Measurements from ENCODE around the gene LRFN3.
A peak's percentile ranks its signal among the peaks of the same experiment; 100 is the strongest.

LRFN3 gene

DNA sequence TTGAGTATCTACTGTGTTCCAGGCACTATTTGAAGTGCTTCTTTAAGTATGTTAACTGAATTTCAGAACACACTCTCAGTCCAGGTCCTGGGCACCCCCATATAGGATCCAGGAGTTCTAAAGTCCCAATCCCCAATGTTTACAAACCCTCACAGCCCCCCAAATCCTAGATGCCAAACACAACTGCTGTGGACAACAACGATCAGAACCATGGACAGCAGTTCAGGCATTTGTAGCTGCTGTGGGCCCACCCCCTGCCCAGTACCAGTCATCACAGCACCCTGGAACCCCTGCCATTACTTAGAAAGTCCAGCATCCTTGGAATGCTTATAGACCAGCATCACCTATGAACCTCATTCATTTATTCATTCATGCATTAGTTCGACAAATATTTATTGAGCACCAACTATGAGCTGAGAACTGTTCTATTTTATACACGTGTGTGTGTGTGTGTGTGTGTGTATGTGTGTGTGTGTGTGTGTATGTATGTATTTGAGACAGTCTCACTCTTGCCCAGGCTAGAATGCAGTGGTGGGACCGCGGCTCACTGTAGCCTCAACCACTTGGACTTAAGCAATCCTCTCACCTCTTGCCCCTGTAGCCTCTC lies 39.5 kb downstream of the LRFN3 start:
- Histone ChIP-seq H3K79me2 (ENCODE audit: low read length) (no peaks in the 10 kb centered on the region), H4K20me1 (ENCODE audit: insufficient read depth, low read length) (no peaks in the 10 kb centered on the region), H2AFZ (ENCODE audit: low read length) (no peak overlapping the region), H3F3A (ENCODE audit: insufficient read depth, low read length) (no peaks in the 10 kb centered on the region), H3K4me3 (ENCODE audit: low read length) (no peak overlapping the region), H3K27ac (ENCODE audit: low read length) (no peak overlapping the region), H3K9ac (ENCODE audit: low read length) (no peak overlapping the region), H3K4me2 (ENCODE audit: low read depth, low read length) (no peak overlapping the region), H3K4me1 (ENCODE audit: low read length) (no peaks in the 10 kb centered on the region), H3K9me3 (replicated peaks; ENCODE audit: insufficient read depth, low read length) (no peaks in the 10 kb centered on the region), H3K27me3 (replicated peaks; ENCODE audit: insufficient read depth, low read length) (peaks cover 65% of the 10 kb centered on the region), H3K36me3 (replicated peaks; ENCODE audit: insufficient read depth, low read length) (no peaks in the 10 kb centered on the region), H3K9me2 (replicated peaks; ENCODE audit: insufficient read depth, low read length) (no peaks in the 10 kb centered on the region)
- no peak for DNase-seq
- TF ChIP-seq EZH2phosphoT487 (IDR thresholded peaks at IDR 0.05; ENCODE audit: low read length) (no peak), CTCF (IDR thresholded peaks at IDR 0.05; ENCODE audit: low read length) (no peak), EZH2 (optimal IDR thresholded peaks at IDR 0.05; ENCODE audit: low read depth, low read length) (no peak)

DNA sequence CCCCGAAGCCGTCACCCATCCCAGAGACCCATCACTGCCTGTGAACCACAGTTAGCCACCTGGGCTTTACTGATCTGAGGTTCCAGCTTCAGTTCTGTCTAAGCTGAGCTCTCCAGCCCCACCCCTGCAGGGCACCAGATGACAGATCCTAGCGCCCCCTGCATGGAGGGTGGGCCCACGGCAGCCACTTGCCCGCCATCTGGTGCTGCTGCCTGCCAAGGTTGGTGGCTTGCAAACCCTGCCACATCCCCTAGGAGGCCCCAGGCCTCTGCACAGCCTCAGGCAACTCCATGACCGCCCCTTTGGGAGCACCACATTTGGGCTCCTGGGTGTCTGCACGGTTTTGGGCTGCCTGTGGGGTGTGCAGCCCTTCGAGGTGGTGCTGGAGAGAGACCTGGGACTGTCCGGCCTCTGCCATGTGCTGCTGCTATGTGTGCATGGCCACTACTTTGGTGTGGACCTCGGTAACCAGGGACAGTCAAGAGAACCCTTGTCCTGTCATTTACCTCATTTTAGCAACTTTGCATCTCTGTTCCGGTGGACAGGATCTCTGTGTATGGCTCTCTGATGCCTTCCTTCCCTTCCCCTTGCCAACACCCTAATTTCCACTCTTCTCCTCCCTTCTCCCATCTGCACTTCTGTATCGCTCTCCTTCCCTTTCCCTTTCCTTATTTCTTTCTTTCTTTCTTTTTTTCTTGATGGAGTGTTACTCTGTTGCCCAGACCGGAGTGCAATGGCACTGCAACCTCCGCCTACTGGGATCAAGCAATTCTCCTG lies 41.5 kb downstream of the LRFN3 start:
- Histone ChIP-seq H3K36me3 (replicated peaks; ENCODE audit: insufficient read depth, low read length) (no peaks in the 10 kb centered on the region), H3K79me2 (ENCODE audit: low read length) (no peaks in the 10 kb centered on the region), H2AFZ (ENCODE audit: low read length) (no peak overlapping the region), H3K9ac (ENCODE audit: low read length) (no peak overlapping the region), H3F3A (ENCODE audit: insufficient read depth, low read length) (no peaks in the 10 kb centered on the region), H3K4me3 (ENCODE audit: low read length) (no peak overlapping the region), H3K27me3 (replicated peaks; ENCODE audit: insufficient read depth, low read length) (peaks cover 69% of the 10 kb centered on the region), H3K4me2 (ENCODE audit: low read depth, low read length) (no peak overlapping the region), H3K9me2 (replicated peaks; ENCODE audit: insufficient read depth, low read length) (no peaks in the 10 kb centered on the region), H4K20me1 (ENCODE audit: insufficient read depth, low read length) (no peaks in the 10 kb centered on the region), H3K9me3 (replicated peaks; ENCODE audit: insufficient read depth, low read length) (no peaks in the 10 kb centered on the region), H3K4me1 (ENCODE audit: low read length) (no peaks in the 10 kb centered on the region), H3K27ac (ENCODE audit: low read length) (no peak overlapping the region)
- DNase-seq, result no peak
- no peak for TF ChIP-seq EZH2 (optimal IDR thresholded peaks at IDR 0.05; ENCODE audit: low read depth, low read length)
- TF ChIP-seq EZH2phosphoT487 (IDR thresholded peaks at IDR 0.05; ENCODE audit: low read length), result no peak
- peak; percentile 30 for TF ChIP-seq CTCF (IDR thresholded peaks at IDR 0.05; ENCODE audit: low read length)

DNA sequence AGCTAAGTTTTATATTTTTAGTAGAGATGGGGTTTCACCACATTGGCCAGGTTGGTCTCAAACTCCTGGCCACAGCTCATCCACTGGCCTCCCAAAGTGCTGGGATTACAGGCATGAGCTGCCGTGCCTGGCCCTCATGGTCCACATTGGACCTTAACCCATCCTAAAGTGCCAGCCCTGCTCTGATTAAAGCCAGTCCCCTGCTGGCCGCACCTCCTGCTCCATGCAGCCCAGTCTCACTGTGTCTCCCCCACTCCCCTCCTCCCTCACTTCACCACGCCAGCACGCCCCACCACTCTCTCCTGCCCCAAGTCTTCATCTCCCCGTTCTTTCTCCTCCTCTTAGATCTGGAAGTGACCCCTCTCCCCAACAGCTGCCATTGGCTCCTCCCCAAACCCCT lies 42.1 kb downstream of the LRFN3 start:
- no peak overlapping the region for H3K4me3 ChIP-seq (ENCODE audit: low read length)
- no peak for TF ChIP-seq EZH2phosphoT487 (IDR thresholded peaks at IDR 0.05; ENCODE audit: low read length)
- no peak for TF ChIP-seq EZH2 (optimal IDR thresholded peaks at IDR 0.05; ENCODE audit: low read depth, low read length)
- no peak for TF ChIP-seq CTCF (IDR thresholded peaks at IDR 0.05; ENCODE audit: low read length)
- H3K9me3 ChIP-seq (replicated peaks; ENCODE audit: insufficient read depth, low read length), result no peaks in the 10 kb centered on the region
- H3F3A ChIP-seq (ENCODE audit: insufficient read depth, low read length), result no peaks in the 10 kb centered on the region
- no peak overlapping the region for H3K27ac ChIP-seq (ENCODE audit: low read length)
- DNase-seq, result no peak
- no peak overlapping the region for H2AFZ ChIP-seq (ENCODE audit: low read length)
- no peak overlapping the region for H3K4me2 ChIP-seq (ENCODE audit: low read depth, low read length)
- no peak overlapping the region for H3K9ac ChIP-seq (ENCODE audit: low read length)
- H3K79me2 ChIP-seq (ENCODE audit: low read length), result no peaks in the 10 kb centered on the region
- H3K36me3 ChIP-seq (replicated peaks; ENCODE audit: insufficient read depth, low read length), result no peaks in the 10 kb centered on the region
- no peaks in the 10 kb centered on the region for H3K4me1 ChIP-seq (ENCODE audit: low read length)
- H3K9me2 ChIP-seq (replicated peaks; ENCODE audit: insufficient read depth, low read length), result no peaks in the 10 kb centered on the region
- H4K20me1 ChIP-seq (ENCODE audit: insufficient read depth, low read length), result no peaks in the 10 kb centered on the region
- H3K27me3 ChIP-seq (replicated peaks; ENCODE audit: insufficient read depth, low read length), result peaks cover 70% of the 10 kb centered on the region
